Hematopoietic multipotent progenitor cell (in vitro differentiated cells): ENCODE measurements around the gene WNT8B. TPM values are rescaled to one million over a fixed set of nuclear protein-coding genes. Genes with fewer than 3 reads are reported as not detected.
A peak's percentile ranks its signal among the peaks of the same experiment; 100 is the strongest.

Source experiments
- DNase-seq, 3 donors: peaks; one replicate each; pipeline ENCODE4 v3.0.0-alpha.2; 2011 to 2015; ENCODE audit warnings: low read depth in 2 of 3, low spot score in 2 of 3
- total RNA-seq: library from RNA; depleted of rRNA; stranded (reverse); fragments of >200 nt; gene quantifications from one replicate; pipeline ENCODE4 v1.2.3, GENCODE V29; 2012

WNT8B gene
- total RNA-seq, 1 donor, result not detected

DNA sequence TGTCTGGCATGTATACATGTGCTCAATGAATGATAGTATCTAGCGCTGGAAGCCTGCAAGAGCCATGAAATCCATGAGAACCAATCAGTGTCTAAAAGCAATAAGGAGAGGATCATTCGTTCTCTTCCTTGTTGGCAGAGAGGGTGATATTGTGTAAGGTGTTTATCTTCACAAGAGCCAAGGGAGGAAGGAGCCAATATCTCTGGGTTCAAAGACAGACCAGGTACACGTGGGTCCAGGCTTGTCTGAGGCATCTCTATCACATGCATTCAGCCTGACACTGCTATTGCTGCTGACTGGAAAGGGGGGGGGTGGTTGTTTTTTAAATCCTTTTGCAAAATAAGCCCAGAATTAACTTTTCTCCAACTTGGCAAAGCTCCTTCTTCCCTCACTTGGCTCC is 52.8 kb downstream of the WNT8B start:
- DNase-seq, result no peak

DNA sequence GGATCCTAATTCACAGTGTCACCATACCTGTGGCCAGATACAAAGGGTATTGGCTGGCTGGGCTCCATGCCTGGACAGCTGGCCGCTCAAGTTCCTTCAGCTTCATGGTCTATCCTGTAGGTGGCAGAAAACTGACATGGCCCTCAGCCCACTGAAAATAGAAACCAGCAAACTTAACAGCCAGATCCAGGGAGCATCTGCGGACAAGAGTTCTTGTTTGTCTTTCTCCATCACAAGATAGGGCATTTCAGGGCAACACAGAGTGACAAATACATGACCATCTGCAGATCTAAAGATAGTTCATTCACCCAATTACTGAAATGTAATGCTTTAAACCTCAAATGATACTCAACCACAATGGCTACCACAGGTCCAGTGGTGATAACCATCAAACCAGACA is 54.0 kb downstream of the WNT8B start:
- DNase-seq, result no peak

GRCh38 chr10:100518761-100519241 is 56.0 kb downstream of the WNT8B start:
- peak in 2 of 3 donors; percentile 41 to 65 for DNase-seq

DNA sequence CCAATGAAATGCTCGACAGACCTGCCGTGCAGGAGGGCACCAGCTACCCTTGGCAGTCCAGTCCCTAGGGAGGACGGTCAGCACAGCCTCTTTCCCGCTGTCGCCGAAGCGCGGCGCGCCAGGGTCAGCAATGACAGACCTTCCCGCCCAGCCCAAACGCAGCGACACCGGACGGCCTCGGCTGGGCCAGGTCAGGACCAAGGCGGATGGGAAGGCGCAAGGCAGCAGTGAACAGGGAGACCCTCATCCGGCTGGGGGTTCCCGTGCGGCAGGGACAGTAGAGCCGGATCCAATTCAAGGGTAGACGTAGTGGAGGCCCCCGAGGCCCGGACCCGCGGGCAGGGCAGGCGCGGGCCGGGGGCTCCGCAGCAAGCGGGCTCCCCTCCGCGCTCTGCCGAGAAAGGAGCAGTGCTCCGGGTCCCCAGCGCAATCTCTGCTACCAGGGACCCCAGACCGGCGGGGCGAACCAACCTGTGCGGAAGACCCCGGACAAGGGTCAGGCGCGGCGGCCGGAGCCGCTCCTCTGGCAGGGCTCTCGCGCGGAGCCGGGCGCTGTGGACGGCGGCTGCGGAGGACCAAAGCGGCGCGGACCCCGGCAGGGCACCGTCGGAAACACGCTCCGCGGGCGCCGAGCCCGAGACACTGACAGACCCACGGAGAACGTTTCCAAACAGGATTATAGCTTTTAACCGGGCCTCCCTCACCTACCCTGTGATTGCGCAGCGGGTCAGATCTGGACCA is 56.7 kb downstream of the WNT8B start, which contains the start of gene SEC31B:
TSS of gene SEC31B (minus strand) at position 551 of the 741 bp plus-strand sequence. CDS start 2,909 bp downstream, outside the sequence.
- no peak for DNase-seq

- DNase-seq, result no peak
These were observed 58.0 kb downstream of the WNT8B start for GRCh38 chr10:100520811-100521210.

- DNase-seq, result no peak
These were observed 59.4 kb downstream of the WNT8B start for GRCh38 chr10:100522107-100522801.

DNA sequence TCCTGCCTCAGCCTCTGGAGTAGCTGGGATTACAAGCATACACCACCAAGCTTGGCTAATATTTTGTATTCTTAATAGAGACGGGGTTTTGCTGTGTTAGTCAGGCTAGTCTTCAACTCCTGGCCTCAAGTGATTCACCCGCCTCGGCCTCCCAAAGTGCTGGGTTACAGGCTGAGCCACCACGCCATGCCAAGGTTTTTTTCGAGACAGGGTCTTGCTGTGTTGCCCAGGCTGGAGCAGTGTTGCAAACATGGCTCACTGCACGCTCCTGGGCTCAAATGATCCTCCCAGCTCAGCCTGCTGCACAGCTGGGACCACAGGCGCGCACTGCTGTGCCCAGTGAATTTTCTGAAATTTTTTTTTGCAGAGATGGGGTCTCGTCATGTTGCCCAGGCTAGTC is 60.1 kb downstream of the WNT8B start:
- DNase-seq, result no peak

- DNase-seq, result no peak
These were observed 61.4 kb downstream of the WNT8B start for GRCh38 chr10:100524206-100524605.

DNA sequence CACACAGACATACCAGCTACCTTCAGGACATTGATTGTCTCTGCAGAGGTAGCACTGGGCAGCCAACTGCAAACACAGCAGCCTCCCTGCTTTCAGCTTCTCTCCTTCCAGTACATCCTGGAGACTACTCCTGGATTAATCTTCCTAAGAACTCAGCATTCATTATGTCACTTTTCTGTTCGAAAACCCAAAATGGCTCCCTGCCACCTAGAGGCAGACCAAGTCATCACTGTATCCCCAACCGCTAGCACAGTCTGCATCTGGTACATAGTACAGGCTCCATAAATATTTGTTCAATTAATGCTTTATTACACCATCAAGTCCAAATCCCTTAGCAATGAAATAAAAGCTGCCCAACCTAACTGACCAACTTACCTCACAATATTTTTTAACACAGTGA is 61.8 kb downstream of the WNT8B start:
- DNase-seq, result no peak

- DNase-seq, result no peak
These were observed 65.5 kb downstream of the WNT8B start for GRCh38 chr10:100528123-100528886.

DNA sequence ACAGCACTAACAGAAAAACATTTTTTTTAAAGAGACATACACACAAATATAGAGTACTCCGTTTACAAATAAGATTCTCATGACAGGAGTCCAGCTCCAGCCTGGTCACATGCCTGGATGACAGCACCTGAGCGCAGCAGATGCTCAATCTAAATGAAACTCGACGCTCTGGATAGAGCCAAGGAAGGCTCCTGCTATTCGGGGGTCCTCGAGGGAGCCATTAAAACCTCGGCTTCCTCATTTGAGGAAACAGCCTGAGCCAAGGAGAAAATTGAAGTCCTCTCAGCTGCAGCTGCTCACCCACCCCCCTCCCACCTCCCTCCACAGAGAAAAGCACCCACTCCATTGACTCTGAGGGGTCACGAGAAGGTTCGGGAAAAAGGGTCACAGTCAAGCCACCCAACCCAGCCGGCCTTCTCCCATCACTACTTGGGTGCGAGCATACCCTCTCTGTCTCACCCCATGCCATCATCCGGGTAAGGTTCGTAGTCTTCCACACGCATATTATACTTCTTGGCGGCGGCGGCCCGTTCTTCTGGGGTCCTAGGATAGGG is 66.2 kb downstream of the WNT8B start:
- peak in 2 of 3 donors; percentile 19 to 21 for DNase-seq

DNA sequence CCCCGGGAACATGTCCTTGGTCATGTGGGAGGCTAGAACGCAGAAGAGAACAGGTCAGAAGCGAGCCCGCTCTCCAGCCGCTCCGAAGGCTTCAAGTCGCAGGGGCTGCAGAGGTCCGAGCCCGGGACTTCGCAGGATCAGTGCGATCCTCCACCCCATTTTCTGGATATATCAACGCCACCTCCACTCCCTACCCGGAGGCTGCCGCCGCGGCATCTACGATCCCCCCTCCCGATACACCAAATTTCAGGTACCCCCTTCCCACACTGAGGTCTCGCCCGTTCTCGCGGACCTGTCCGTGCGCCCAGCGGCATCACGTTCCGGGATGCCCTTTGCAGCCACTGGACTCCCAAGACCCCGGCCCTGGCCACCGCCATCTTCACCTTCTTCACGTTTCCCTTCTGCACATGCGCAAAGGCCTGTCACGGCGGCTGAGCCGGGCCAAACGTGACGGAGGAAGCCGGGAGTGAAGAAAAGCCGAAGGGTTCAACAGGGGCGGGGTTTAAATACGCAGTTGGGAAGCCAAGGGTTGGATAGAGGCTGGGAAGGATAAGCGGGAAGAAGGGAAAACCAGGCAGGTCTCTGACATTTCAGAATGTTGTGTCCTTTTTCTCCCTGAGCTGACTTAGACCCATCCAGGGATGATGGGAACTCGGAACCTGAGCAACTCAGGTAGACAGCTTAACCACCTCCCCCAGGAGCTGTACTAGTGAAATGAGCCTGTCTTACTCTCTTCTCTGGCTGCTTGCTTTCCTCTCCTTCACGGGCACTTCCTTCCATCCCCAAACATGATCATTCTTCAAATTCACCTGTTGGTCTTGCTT is 66.9 kb downstream of the WNT8B start, which contains the start of gene NDUFB8:
TSS of gene NDUFB8 (minus strand) at position 397 of the 824 bp plus-strand sequence. CDS start at position 377, 20 bp downstream.
- DNase-seq, result peak; percentile 78 to 89 (median 81)

GRCh38 chr10:100531761-100532160 is 69.0 kb downstream of the WNT8B start:
- no peak for DNase-seq

Other genes with a start within 250 kb of the WNT8B start
- 6.7 TPM for gene CHUK, start 233.4 kb upstream of the WNT8B start, total RNA-seq
- 14.3 TPM for gene CWF19L1, start 195.4 kb upstream of the WNT8B start, total RNA-seq
- 11.3 TPM for gene BLOC1S2, start 176.3 kb upstream of the WNT8B start, total RNA-seq
- not detected for gene PKD2L1, start 132.8 kb upstream of the WNT8B start, total RNA-seq
- 21.3 TPM for gene SCD, start 115.8 kb upstream of the WNT8B start, total RNA-seq
- 9.7 TPM for gene SEC31B, start 56.9 kb downstream of the WNT8B start, total RNA-seq
- gene NDUFB8, start 66.9 kb downstream of the WNT8B start, total RNA-seq, result 158 TPM
- 14.0 TPM for gene HIF1AN, start 72.9 kb downstream of the WNT8B start, total RNA-seq